Islet precursor cell (in vitro differentiated cells): ENCODE data around the gene CCDC185.
"Not testable (repeated sequence)": the region's sequence is repeated elsewhere in the genome, so short reads cannot be mapped to it uniquely, and the experiment has no call there.

ENCODE experiments used
- DNase-seq: peaks from one replicate; pipeline ENCODE4 v3.0.0-alpha.2; 2018

The CCDC185 gene

DNA sequence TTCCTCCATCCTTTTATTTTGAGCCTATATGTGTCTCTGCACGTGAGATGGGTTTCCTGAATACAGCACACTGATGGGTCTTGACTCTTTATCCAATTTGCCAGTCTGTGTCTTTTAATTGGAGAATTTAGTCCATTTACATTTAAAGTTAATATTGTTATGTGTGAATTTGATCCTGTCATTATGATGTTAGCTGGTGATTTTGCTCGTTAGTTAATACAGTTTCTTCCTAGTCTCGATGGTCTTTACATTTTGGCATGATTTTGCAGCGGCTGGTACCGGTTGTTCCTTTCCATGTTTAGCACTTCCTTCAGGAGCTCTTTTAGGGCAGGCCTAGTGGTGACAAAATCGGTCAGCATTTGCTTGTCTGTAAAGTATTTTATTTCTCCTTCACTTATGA lies 6.2 kb downstream of the CCDC185 start:
- DNase-seq: not testable (repeated sequence)

DNA sequence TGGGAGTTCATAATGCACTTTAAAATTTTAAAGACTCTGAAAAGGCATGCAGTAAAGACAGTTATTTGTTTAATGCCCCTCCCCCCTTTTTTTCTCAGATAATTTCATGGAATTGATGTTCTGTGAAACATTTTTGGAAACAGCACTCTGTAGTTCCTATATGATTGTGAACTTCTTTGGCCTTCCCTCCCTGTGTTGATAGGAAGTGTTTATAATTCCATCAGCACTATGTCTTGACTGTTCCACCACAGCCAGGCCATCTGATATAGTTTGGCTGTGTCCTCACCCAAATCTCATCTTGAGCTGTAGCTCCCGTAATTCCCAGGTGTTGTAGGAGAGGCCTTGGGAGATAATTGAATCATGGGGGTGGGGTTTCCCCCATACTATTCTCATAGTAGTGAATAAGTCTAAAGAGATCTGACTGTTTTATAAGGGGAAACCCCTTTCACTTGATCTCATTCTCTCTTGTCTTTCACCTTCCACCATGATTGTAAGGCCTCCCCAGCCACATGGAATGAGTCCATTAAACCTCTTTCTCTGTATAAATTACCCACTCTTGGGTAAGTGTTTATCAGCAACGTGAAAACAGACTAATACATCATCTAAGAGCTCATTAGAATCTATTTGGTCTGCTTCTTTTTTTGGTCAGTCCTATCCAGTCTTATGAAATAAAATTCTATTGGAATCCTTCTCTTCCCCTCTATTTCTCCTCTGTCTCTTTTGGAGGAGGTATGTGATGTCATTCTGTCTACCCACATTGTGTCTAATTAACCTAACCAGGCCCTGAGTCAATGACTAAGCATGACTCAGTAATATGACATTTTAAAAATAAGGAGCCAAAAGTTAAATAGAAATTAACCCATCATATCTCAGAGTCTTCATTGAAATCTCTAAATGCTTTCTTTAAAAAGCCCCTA lies 8.9 kb downstream of the CCDC185 start:
- DNase-seq: no peak

DNA sequence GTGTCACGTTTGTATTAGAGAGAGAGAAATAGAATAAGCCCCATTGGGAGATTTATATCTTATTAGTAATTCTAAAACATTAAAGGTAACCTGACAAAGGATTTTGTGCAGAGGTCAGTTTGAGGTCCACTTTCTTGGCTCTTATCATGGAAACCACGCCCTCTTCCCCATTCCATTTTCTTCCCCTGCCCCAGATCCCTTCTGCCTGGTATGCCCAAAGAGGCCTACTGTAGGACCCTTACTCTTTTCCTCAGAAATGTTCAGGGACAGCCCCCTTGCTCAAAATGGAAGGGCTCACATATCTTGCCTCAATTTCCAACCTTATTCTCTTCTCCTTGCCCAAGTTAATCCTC lies 9.6 kb downstream of the CCDC185 start:
- no peak for DNase-seq

DNA sequence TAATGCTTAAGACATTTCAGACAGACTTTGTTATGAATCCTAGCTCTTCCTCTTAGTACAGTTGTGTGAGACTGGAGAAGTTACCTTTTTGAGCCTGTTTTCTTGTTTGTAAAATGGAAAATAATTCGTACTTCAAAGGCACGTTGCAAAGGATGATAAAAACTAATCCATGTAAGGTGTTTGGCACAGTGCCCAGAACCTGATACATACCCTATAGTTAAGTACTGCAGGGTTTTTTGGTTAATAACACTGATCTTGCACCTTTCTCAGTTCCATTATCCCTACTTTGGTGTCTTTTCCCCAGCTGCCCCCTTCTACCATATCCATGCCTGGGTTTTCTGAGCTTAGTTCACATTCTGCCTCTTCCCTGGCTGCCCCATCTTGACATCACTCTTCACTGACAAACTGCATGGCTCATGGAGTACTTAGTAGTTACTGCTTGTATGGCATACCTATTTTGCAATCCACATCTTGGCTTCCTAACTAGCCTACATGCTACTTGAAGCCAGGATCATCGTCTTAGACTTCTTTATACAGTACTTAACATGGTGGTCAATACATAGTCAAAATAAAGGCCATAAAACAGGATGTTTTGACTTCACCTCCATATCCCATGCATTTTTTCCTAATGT lies 10.1 kb downstream of the CCDC185 start:
- DNase-seq: no peak

DNA sequence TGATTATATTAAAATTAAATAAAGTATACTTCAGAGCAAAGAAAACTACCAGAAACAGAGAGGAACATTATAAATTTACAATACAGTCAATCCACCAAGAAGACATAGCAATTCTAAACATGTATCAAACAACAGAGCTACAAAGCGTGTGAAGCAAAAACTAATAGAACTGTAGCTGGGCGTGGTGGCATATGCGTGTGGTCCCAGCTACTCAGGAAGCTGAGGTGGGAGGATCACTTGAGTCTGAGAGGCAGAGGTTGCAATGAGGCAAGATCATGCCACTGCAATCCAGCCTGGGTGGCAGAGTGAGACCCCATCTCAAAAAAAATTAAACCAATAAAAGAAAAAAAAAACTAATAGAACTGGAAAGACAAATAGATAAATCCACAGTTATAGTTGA lies 12.3 kb downstream of the CCDC185 start:
- no peak for DNase-seq

DNA sequence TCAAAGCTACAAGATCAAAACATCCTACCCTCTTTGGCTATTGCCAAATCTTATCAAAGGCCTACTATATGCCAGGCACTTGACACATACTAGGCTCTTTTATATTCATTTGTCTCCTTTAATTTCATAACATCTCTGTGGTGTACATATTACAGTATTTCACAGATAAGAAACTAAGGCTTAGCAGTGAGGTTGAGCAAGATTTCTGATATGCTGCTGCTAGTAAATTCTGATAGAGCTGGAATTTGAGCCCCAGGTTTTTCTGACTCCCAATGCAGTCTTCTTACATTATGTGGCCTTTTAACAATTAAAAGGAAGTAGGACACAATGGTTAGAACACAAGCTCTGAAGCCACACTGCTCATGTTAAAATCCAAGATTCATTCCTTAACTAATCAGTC lies 16.8 kb downstream of the CCDC185 start:
- DNase-seq: no peak

DNA sequence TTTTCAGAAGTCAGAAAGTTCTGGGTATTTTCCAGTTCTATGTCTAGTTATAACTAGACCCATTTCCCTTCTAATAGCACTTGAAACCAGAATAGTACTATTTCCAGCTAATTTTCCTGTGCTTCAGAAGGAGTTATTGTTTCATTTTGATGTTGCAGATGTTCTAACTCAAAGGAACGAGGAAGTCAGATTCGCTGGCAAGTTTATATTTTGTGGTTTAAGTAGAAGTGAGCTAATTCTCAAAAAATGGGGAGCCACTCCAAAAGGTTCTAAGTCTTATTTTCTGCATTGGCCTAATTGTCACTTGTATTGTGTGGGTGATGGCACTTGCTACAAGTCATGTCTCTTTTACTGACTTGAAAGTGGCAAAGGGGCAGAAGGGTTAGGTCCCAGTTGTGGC lies 18.1 kb downstream of the CCDC185 start:
- DNase-seq: no peak

DNA sequence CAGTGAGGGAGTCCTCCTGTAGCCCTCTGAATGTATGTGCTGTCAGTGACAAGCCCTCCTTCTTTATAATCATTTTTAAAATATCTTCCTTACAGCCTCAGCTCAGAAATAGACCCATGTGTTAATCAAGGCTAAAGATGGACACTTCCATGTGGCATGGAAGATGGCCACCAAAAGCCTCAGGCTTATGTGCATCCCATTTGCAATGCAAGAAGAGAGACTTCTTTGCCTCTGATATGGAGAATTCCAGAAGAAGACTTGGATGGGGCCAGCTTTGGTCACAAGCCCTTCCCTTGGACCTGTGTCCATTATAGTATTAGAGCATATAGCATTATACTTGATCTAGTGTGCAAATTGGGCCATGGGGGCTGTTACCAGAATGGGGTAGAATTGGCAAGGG lies 18.5 kb downstream of the CCDC185 start:
- DNase-seq: no peak

DNA sequence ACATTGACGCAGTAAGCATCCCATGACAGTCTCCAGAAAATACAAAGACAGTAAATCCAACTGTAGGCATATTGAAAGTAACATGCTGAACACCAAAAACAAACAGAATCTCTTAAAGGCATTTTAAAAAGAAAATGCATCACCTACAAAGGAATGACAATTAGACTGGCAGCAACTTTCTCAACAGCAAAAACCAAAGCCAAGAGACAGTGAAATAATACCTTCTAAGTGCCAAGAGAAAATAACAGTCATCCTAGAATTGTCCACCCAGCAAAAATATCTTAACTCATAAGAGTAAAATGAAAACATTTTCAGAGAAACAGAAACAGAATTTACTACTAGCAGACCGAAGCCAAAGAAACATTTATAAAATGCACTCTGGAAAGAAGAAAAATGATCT lies 20.0 kb downstream of the CCDC185 start:
- DNase-seq: no peak

DNA sequence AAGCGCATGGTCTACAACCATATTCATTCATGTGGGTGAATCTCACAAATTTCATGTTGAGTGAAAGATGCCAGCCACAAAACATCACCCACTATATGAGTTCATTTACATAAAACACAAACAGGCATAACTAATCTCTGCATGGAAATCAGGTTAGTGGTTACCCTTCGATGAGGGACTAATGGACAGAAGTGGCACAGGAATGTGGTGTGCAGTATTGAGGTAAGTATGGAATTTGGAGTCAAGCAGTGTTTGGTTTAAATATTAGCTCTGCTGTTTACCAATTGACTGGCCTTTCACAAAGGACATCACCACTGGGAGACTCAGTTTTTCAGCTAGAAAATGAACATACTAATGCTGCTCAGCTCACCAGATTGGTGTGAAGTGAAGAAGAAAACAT lies 24.2 kb downstream of the CCDC185 start:
- no peak for DNase-seq

DNA sequence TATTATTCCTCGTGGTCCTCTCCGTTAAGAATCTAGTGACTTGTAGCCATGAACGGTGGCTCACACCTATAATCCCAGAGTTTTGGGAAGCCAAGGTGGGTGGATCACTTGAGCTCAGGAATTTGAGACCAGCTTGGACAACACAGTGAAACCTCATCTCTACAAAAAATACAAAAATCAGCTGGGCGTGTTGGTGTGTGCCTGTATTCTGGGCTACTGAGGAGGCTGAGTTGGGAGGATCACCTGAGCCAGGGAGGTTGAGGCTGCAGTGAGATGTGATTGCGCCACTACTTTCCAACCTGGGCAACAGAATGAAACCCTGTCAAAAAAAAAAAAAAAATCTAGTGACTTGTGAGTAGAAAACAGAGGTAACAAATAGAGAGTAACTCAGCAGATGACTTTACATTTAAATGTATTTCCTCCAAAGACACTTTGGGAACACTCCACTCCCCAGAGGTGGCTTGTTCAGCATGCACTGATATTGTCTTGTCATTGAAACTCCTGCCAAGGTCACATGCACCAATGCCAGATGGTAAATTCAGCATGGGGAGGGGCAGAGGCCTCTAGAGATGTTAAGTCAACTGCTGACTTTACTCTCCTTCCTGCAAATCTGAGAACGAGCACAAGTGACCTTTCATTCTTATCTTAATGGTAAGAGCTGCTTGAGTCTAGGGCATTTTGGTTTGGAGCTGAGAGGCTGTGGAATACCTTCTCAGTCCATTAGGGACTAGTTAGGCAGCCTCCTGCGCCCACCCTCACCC lies 24.9 kb downstream of the CCDC185 start:
- DNase-seq: no peak

DNA sequence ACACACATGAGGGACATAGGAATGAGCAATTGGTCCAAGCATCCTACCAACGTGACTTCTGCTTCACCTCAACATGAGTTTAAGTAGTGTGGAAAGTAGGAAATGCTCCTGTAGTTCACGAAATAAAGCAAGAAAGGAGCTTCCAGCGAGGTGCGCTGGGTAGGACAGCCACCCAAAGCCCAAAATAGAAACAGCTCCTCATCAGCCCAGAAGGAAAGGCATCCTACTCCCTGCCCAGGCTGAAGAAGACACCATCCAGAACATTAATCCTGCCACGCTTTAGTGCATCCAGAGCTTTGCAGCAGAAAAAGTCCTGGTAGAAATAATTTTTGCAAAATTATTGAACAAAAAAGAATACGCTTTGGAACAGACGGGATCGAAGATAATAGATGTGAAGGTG lies 25.9 kb downstream of the CCDC185 start:
- no peak for DNase-seq

DNA sequence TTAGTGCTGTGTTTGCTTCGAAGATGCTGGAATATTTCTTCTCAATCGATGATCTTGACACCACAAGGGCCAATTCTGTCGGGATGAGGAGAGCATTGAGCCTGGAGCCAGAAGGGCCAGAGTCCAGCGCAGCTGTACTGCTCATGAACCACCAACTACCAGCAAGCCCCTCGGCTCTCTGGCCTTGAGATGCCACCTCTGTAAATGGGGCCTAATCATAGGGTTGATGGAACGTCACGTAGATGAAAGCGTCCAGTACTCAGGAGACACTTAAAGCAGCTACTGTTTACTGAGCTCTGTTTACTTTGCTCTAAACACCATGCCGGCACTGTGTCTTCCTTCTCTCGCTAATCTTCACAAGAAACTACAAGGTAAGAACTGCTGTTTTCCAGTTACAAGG lies 26.3 kb downstream of the CCDC185 start:
- no peak for DNase-seq

DNA sequence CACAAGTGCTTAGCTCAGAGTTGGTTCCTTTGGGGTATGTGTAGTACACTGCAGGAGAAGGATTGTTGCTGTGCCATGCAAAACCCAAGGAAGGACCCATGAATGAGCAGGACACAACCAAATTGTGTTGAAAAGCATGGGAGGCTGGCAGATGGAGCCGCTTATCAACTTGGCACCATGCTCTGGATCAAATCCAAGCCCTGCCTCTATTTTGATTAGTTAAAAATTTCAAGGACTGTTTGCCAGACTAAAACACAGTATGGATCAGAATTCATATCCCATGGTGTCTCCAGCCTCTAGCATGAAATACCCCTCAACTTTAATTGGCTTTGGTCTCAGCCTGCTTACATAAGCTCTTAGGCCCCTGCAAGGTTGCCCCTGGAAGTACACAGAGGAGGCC lies 27.8 kb downstream of the CCDC185 start:
- DNase-seq: no peak

DNA sequence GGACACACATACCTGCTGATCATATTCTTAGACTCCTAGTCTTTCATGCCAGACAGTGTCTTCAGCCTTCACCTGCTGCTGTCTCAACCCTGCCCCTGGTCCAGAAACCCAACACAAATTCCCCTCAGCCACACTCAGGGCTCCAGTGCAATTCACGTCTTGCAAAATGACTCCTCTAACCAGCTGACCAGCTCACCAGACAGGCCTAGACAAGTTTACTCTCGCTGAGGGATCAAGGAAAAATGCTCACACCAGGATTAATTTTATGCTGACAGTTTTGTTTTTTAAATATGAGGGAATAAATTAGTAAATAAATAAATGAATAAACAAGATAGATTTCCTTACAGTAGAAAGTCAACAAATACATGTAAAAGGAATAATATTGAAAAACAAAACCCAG lies 28.5 kb downstream of the CCDC185 start:
- peak; percentile 65 for DNase-seq

DNA sequence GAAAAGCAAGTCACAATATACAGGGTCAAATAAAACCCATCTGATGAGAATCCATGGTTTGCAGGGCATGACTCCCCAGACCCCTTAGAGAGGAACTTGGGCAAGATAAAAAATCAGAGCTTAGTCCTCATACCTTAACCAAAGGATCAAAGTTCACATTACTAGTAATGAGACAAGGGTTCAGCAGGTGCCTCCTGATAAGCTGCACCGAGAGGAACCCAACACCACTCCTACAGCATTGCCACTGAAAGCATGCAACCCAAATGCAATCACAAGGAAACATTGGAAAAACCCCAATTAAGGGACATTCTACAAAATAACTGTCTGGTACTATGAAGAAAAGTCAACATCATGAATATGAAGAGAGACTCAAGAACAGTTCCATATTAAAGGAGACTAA lies 29.7 kb downstream of the CCDC185 start:
- no peak for DNase-seq

DNA sequence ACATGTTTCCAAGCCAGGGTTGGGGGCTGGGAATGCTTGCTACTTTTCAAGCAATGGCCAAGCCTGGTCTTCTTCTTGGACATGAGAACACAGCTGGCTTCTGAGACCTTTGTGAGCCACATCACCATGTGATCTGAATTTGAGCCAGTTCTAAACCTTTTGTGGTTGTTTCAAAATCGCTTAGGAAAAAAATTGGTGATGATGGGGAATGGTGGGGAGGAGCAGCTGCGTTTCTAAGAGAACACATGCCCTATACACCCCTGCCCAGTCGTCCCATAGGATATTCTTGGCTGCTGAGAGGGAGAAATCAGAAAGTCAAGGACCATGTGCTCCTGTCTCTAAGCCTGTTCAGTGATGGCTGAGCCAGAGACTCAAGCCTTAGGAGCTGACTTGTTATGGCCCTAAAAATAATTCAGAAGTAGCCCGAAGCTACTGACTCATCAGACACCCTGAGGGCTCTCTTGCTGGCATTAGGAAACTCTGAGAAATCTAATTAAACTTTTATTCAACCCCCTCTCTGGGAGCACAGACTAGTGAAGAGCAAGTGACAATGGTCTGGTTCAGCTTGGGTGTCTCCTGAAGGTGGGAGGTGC lies 30.5 kb downstream of the CCDC185 start:
- DNase-seq: no peak

DNA sequence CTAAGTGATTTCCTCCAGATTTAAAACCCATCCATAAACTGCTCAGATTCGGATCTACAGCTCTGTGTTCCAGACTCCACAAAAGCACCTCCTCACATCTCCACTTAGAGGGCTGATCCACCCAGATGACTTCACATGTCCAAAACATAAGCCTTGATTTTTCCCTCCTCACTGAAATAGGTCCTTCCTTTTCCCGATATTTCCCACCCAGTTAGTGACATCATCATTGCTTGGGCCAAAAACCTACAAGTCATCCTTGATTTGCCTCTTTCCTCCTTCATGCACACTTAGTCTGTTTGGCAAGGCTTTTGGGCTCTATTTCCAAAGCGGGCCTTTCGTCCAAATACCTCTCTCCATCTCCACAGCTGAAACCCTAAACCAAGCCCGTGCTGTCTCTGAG lies 32.3 kb downstream of the CCDC185 start:
- no peak for DNase-seq

DNA sequence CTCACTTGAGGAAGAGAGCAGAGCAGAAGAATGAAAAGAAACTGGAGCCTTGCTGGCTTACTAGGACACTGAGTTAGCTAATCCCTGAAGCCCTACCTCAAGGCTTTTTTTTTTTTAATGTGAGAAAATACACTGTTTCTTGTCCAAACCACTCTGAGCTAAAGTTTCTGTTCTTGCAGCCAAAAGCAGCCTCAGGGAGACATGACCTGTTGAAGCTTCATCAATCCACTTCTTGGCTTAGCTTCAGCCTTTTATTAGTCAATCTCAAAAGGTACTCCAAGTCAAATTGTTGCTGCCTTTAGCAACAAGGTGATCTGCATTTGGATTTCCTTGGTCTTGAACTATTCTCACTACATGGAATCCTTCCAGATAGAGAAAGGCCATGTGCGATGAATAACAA lies 33.7 kb downstream of the CCDC185 start:
- DNase-seq: no peak

DNA sequence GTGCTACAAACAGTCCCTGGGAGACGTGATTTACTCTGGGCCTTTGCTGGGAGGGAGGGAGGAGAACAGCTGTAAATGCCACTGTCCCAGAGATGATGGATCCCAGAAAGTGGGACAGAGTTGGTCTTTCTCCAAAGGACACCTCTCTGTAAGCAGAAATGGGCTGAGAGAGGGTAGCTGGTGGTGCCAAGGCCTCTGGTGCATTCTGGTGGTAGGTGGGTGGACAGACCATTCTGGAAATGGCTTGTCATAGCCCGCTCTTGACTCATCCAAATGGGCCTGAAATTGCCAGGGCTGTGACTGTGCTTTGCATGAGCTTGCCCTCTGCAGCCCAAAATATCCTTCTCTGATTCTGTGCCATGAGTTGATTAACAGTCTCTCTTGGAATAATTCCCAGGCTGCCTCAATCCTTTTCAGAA lies 36.1 kb downstream of the CCDC185 start:
- no peak for DNase-seq

DNA sequence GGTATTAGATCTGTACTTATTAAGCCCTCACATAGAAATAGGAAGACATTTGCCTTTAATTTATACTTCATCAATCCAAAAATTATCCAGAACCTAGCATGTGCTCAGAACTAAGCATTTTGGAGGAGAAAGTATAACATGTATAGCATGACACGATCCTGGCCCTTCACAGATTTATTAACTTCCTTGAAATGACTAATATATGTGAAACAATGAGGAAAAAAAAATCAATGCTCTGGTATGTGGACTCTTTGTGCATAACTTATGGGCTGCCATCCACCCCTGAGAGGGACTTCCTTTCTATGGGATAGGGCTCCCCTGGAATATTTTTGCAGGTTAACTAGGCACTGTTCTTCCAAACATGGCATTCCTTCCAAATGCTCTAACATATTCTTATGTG lies 36.6 kb downstream of the CCDC185 start:
- DNase-seq: no peak

DNA sequence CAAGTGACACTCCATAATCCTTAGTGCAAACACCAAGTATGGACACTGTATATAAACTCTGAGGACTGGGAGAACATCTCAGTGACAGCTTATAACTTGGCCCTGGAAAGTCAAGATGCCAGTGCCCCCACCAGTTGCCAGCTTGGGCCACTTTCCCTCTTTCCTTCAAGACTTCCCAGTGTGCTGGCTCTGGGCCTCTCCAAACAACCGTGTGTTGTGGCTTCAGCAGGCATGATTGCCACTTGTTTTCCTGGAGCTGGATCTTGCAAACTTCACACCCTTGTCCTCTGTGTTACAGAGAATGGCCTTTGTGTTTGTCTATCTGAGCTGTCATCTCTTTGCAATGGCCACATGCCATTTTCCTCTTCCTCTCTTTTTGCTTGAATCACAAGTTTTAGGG lies 37.0 kb downstream of the CCDC185 start:
- no peak for DNase-seq

DNA sequence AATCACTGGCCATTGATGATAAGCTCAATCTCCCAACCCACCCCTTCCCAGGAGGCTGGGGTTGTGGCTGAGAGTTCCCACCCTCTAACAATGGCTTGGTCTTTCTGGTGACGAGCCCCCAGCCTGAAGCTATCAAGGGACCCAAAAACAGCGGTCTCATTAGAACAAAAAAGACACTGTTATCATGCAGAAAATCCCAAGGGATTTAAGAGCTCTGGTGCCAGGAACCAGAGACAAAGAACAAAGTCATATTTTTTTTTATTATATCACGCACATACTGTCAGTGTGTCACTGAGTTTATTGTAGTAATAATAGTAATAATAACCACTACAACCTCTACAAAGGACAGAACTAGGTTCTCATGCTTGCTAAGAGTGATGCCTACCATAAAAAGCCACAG lies 43.9 kb downstream of the CCDC185 start:
- no peak for DNase-seq

DNA sequence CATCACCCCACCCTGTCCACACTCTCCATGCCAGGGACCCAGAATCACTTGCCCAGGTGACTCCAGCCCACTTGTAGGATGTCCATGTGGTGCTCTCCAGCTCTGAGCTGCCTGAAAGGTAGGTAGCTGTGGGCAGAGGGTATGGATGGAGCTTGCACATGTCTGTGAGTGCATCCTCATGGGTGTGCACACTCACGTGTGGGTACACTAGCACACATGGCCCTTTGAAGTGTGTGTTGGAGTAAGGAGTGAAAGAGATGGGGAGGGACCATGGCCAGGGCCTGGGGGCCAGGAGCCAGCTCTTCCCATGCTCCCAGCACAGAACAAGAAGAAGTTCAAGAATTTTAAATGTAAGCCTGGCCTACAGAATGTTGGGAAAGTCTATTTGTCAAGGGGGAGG lies 50.2 kb downstream of the CCDC185 start:
- DNase-seq: no peak
